GM19467 (cell line): ENCODE results near the gene DNPH1.

Experiments used
- ATAC-seq: cut with Tn5 transposase; IDR thresholded peaks from one replicate; pipeline ENCODE4 v1.9.1; 2021; ENCODE audit warnings: mild to moderate bottlenecking, moderate library complexity; ENCODE audit not compliant: unreplicated experiment

The DNPH1 gene

DNA sequence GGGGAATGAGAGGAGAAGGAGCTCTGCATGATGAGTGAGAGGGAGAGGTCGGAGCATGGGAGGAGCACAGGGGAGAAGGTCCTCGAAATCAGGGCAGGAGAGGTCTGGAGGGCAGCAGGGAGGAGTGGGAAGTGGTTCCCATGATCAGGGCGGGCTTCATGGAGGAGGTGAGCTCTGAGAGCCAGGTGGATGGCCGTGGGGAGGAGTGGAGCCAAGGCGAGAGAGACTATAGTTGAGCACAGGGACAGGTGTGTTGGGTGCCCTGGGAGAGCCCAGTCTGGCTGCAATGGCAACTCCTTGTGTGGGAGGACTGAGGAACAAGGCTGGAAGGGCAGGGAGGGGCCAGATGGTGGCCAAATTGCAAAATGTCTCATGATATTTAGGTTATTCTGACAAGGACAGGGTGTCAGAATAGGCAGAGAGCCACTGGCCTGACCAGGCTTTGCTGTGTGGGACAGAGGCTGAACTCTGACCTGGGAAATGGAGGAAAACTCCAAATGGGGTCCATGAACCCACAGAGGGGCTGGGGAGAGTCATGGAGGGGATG, 35.4 kb upstream of the DNPH1 start:
- no peak for ATAC-seq

- no peak for ATAC-seq
Observed at GRCh38 chr6:43263314-43264178, 34.3 kb upstream of the DNPH1 start.

- no peak for ATAC-seq
Observed at GRCh38 chr6:43262780-43263313, 33.6 kb upstream of the DNPH1 start.

- no peak for ATAC-seq
Observed at GRCh38 chr6:43262000-43262779, 32.9 kb upstream of the DNPH1 start.

DNA sequence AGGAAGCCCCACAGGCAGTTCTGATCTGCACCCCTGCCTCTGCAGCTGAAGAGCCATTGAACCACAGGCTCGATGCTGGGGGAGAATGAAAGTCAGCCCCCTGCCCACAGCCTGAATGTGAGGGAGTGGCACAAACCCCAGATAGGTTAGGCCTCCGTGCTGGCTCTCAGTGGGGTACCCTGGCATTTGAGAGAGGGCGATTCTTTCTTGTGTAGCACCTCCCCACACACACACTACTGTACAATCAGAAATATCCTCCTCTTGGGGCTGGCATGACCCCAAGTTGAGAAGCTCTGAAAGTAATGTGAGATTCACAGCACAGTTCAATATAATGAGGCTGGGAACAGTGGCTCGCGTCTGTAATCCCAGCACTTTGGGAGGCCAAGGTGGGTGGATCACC, 31.9 kb upstream of the DNPH1 start:
- ATAC-seq, result no peak

GRCh38 chr6:43260791-43261190, 31.5 kb upstream of the DNPH1 start:
- no peak for ATAC-seq

GRCh38 chr6:43258807-43259686, 29.8 kb upstream of the DNPH1 start:
- ATAC-seq, result no peak

- no peak for ATAC-seq
Observed at GRCh38 chr6:43258180-43258579, 28.9 kb upstream of the DNPH1 start.

DNA sequence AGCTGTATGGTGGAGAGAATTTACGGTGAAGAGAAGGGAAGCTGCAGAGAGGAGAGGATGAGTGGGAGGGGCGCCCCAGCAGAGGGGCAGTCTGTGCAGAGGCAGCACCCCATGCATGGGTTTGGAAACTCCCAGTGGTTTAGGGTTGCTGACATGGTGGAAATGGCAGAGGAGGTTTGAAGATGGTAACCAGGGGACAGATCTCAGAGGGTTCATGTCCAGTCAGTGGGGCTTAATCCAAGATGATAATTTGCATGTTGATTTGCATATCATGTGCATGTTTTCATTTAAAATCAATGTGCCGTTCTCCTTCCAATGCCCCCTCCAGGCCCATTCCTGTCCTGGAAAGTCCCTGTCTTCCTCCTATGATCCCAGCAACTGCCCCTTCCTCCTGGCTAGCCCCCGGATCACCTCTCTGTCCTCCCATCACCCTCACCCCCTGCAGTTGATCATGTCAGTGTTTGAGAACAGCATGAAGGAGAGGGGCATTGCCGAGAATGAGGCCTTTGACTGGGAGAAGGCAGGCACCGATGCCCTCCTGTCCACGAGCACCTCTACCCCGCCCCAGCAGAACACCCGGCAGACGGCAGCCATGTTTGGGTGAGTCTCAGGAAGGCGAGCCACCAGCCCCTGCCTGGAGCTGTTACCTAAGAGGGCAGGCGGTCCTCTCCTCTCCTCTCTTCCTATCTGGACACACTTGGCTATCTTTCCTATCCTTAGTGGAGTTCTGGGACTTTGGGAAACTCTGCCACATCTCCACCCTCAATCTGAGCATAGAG, 28.3 kb upstream of the DNPH1 start:
- no peak for ATAC-seq

- ATAC-seq, result no peak
Observed at GRCh38 chr6:43256670-43257366, 27.5 kb upstream of the DNPH1 start.

DNA sequence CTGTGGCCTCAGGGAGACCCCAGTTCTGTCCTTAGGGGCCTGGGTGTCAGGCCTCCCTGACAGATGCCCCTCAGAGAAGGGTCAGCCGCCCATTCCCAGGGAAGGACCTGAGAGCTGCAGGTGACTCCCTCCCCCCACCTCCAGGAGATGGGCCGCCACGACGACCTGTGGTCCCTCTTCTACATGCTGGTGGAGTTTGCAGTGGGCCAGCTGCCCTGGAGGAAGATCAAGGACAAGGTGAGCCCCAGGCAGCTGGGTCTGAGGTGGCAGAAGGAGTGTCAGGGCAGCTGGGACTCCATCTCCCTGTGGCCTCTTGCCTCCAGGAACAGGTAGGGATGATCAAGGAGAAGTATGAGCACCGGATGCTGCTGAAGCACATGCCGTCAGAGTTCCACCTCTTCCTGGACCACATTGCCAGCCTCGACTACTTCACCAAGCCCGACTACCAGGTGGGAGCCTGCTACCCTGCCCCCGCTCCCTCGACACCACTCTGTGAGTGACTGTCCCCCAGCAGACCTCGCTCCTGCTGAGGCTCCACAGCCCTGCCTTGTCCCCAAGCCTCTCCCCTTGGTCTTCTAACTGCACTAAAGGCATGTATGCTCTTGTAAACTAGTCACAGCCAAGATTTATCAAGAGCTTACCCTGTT, 26.2 kb upstream of the DNPH1 start:
- no peak for ATAC-seq

DNA sequence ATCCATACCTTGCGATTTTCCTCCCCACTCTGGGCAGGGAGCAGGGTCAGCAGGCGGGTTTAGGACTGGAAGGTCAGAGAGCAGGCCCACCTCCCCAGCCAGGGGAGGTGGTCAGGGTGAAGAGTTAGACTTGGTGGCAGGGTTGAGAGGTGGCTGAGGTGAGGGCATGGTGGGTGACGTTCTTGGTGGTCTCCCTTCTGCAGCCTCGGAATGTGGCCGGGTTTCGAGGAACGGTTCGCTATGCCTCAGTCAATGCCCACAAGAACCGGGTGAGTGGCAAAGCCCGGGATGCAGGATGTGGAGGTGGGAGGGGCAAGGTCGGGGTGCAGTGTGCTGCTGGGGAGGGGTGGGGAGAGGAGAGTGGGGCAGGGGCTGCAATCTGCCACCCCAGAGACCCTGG, 25.6 kb upstream of the DNPH1 start:
- no peak for ATAC-seq

DNA sequence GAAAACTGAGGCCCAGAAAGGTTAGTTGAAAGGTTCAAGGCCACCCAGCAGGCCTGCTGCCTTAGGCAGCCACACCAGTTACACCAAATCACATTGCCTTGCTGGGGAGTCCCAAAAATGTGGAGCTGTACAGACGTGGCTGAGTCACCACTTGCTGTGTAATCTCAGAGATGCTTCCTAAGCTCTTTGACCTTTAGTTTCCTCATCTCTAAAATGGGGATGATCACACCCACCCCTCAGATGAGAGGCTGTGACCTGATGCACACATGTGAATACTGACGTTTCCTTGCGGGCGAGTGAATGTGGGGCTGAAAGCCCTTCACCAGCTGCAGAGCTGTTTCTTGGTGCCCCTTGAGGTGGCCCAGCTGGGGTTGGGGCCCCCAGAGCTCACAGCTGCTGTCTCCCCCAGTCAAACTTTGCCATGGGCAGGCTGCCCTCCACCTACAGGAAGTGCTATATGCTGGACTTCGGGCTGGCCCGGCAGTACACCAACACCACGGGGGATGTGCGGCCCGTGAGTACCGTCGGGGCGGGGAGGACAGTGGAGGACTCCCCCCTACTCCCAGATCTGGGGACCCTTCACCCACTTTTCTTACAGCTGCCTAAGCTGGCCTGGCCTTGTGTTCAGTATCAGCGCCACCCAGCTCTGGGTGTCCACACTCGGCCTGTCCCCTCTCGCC, 25.0 kb upstream of the DNPH1 start:
- ATAC-seq, result no peak

GRCh38 chr6:43253401-43253800, 24.1 kb upstream of the DNPH1 start:
- ATAC-seq, result no peak

GRCh38 chr6:43250992-43251373, 21.7 kb upstream of the DNPH1 start:
- no peak for ATAC-seq

DNA sequence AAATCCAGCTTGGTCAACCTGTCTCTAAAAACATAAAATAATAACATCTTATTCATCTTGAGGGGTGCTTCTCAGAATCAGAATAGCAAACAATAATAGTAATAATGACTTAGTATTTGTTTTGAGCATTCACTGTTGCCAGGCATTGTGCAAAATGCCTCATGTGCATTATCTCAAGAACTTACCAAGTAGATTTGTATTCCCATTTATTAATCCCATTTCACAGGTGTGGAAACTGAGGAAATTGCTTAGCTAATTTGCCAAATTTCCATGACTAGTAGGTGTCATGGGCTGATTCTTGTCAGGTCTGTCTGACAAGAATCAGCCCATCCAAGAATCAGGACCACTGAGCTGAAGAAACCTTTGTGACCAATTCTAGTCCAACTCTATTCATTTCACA, 19.5 kb upstream of the DNPH1 start:
- ATAC-seq, result no peak

DNA sequence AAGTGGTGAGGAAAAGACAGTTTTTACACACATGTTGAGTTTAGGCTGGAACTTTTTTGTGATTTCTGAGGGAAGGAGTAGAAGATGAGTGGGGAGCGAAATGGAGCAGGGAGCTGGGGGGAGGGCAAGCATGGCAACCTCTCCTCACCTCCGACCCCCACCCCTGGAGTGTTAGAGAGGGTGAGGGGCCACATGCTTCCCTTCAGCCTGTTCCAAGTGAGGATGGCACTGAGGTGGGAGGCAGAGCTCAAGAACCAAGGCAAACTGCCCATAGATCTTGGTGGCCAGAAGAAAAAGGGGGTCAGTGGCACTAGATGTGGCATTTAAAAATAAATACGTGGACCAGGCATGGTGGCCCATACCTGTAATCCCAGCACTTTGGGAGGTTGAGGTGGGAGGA, 18.8 kb upstream of the DNPH1 start:
- ATAC-seq, result no peak
